SW480 (cell line): ENCODE measurements around the gene IL17RB.

Experiments used
- DNase-seq: peaks from one replicate; pipeline ENCODE4 v3.0.0-alpha.2; 2016; ENCODE audit warnings: low spot score

IL17RB gene

GRCh38 chr3:53846134-53846850 is at the start of gene IL17RB, which contains the start of gene CHDH:
TSS of gene IL17RB (plus strand) at chr3:53846568. CDS start at chr3:53846589, 21 bp downstream.
TSS of gene CHDH (minus strand) at chr3:53846419. CDS start at chr3:53824008, 22,411 bp downstream.
- DNase-seq = peak; percentile 73

DNA sequence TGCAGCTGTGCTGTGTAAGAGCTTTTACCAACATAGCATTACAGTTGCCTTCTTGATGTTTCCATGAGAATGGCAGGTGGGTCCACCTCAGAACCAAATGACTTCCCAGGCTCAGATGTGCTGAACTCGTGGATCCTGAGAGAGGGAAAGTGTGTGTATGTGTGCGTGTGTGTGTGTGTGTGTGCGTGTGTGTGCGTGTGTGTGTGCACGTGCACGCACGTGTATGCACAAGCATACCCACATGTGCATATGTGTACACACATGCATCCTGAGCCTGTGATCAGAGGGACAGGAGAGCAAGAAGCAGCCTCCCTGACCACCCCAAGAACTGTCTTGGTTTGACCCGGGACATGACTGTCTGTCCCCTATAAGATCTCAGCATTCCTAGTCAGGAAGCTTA is 48.2 kb upstream of the IL17RB start:
- no peak for DNase-seq

DNA sequence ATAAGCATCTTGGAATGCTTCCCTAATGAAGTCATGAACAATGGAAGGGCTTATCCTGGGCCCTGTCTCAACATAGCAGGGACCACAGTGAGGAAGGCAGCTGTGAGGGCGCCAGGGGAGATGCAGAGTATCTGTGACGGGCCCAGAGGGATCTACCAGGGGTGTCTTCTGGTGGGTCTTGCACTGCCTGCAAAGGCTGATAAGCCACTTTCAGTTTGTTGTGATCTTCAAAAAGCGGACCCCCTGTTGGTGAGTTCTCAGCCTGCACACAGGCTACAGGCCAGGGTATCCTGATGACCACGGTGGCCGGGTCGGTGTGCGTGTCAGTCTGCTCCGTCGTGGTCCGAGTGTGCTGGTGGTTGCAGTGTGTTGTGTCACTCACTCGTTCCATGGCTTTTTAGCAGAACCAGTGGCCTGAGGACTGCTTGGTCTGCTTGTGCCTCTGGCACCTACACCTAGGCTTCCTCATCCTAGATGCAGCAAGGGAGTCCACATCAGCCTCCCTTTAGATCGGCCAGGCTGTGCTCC is 47.0 kb upstream of the IL17RB start:
- no peak for DNase-seq

GRCh38 chr3:53800041-53800906 is 46.1 kb upstream of the IL17RB start:
- no peak for DNase-seq

DNA sequence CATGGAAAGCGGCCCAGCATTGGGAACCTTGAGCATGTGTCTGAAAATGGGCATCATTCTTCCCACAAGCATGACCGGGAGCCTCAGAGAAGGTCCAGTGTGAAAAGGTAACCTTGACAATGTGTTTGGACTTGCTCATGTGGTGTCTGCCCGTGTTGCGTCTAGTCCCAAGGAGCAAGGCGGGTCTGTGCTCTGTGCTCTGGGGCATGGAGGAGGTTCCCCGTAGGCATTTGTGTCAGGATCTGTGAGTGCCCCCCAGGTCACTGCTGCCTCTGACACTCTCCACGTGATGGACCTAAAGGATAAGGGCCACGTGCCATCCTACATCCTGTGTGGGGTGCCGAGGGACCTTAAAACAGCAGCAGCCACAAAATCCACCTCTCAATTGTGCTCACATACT is 45.0 kb upstream of the IL17RB start:
- DNase-seq = no peak

GRCh38 chr3:53802256-53802880 is 44.0 kb upstream of the IL17RB start:
- DNase-seq = no peak

DNA sequence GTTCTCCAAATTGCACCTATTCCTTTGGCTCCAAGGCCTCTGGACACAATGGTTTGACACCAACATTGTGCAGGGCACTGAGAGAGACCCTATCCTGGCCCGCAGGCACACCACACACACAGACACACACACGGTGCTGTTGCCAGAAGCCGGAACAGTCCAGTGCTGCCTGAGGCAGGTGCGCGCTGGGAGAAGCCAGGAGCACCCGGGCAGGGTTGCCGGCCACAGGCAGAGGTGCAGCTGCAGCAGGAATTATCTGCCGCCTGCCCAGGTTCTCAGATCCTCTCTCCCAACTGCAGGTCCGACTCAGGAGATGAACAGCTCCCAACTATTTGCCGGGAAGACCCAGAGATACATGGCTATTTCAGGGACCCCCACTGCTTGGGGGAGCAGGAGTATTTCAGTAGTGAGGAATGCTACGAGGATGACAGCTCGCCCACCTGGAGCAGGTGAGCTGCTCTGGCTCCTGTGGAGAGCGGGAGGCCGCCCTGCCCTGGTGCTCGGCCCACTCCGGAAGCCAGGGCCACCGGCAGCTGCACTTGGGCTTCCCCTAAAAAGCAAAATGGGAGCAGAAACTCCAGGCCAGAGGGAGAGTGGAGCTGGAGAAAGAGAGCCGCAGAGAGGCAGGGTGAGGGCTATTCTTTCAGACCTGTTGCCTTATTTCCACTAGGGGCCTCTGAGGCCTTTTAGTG is 43.1 kb upstream of the IL17RB start:
- no peak for DNase-seq

DNA sequence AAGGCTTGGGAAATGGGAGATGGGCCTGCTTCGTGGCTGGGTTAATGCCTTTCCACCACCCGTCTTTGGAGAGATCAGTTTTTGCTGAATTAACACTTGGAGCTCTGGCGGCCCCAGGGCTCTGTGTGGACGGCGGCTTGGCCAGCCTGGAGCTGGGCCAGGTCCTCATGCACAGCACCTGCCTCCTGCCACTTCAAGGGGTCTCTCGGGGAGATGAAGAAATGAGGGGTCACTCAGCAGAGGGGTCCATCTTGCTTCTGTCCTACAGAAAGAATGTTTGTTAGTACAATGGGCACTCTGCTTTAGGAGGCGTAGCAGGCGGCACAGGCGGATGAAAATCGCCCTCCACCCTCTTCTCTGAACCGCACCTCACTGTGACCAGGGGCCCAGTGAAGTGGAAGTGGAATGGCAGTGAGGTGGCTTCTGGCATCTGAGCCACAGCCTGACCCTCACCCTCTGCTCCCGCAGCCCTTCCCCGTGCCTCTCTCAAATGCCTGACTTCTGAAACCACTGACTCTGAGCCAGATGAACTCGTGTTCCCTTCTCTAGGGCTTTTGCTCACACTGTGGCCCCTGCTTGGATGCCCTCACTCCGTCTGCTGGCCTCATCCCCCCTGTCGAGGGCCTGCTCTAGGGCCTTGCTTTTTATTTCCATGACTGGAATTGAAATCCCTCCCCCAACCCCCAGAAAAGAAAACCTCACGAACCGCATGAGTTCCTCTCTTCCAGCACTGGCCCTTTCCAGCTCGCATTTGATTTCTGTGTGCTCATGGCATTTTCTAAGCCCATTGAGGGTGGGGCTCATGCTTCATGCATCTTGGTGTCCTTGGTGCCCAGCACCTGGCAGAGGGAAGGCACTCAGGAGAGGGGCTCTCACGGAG is 42.3 kb upstream of the IL17RB start:
- DNase-seq = no peak

GRCh38 chr3:53804697-53805462 is 41.5 kb upstream of the IL17RB start:
- peak; percentile 17 for DNase-seq

- no peak for DNase-seq
Observed at GRCh38 chr3:53805463-53806159, 40.8 kb upstream of the IL17RB start.

- DNase-seq = peak; percentile 46
Observed at GRCh38 chr3:53806182-53807116, 39.9 kb upstream of the IL17RB start.

DNA sequence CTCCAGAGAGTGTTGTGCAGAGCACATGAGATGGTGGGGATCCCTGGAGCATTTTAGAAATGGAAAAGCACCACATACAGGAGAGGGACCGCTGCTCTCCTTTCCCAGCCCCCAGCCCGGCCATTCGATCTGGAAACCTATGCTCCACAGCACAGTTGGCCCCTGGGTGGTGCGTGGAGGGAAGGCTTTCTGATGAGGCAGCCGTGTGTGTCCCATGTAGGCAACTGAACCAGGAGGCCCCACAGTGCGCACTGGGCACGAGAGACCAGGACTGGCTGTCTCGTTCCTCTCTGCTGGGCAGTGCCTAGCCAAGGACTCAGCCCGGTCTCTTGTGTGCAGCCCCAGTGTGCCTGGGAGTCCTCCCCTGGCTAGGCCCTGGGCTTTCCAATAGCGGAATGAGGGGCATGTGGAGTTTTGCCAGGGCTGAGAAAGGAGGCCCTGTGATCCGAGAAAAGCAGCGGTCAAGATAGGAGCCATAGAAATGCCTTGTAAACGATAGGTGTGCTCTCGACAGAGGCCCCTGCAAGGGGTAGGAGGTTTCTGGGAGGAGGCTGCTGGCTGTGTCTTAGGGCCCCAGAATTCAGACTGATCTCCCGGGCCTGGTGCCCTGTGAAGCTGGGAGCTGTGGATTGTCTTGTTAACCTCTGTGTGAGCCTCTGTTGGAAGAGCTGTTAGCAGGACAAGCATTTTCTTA is 39.1 kb upstream of the IL17RB start:
- DNase-seq = no peak

DNA sequence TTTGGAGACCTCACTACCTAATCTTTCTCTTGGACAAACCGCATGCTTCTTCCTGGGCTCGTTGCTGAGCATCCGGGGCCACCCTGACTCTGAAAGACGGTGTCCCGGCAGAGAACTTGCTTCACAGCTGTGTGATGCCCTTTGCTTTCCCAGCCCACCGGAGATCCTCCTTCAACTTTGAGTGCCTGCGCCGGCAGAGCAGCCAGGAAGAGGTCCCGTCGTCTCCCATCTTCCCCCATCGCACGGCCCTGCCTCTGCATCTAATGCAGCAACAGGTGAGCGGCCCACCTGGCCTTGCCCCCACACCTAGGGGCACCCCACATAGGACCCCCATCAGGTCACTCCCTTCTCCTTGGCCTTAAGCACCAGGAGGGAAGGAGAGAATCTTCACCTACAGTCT is 37.9 kb upstream of the IL17RB start:
- no peak for DNase-seq

DNA sequence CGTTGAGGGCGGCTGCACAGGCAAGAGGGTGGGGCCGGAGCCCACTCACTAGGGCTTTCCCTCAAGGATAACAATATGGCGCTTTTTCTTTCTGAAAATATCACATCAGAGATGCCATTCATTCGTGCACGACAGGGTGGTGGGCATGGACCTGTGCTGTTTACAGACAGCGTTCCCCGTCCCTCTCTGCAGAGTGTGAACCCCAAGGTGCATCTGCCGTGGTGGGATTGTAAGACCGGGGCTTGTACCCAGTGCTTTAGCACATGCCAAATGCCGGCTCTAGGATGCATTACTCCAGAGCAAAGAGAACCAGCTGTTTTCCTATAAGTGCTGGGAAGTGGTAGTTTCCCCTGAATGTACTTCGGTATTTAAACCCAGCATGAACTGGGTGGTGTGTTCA is 37.1 kb upstream of the IL17RB start:
- no peak for DNase-seq

GRCh38 chr3:53809764-53810400 is 36.5 kb upstream of the IL17RB start:
- DNase-seq = no peak

GRCh38 chr3:53811143-53811927 is 35.0 kb upstream of the IL17RB start:
- DNase-seq = no peak
